Mucosa of descending colon (tissue), 3 donors: ENCODE data around the gene EHMT1. TPM values are rescaled to one million over a fixed set of nuclear protein-coding genes. Genes with fewer than 3 reads are reported as not detected.
A peak's percentile ranks its signal among the peaks of the same experiment; 100 is the strongest.

ENCODE experiments used
- ATAC-seq: fragments of 200-7000 bp; cut with Tn5 transposase; one replicate; pipeline ENCODE4 v1.9.1; 2020; ENCODE audit warnings: mild to moderate bottlenecking, moderate library complexity
- DNase-seq, 3 donors: peaks; one replicate each; pipeline ENCODE4 v3.0.0-alpha.2; 2020
- H3K36me3 ChIP-seq: fragments of 200-600 bp; one replicate; pipeline ENCODE4 v1.8.0; 2021; ENCODE audit warnings: low read depth, mild to moderate bottlenecking
- H3K4me1 ChIP-seq: fragments of 200-600 bp; one replicate; pipeline ENCODE4 v1.8.0; 2021; ENCODE audit warnings: low read depth, mild to moderate bottlenecking
- H3K4me3 ChIP-seq: fragments of 200-600 bp; one replicate; pipeline ENCODE4 v1.8.0; 2021; ENCODE audit warnings: mild to moderate bottlenecking
- H3K9me3 ChIP-seq: fragments of 200-600 bp; one replicate; pipeline ENCODE4 v1.8.0; 2021; ENCODE audit warnings: mild to moderate bottlenecking
- CTCF ChIP-seq: fragments of 200-600 bp; IDR thresholded peaks from one replicate; pipeline ENCODE4 v1.8.0; 2022; ENCODE audit warnings: antibody characterized with exemption, mild to moderate bottlenecking
- intact Hi-C, 2 donors: fragments of 100-400 bp; cut with DNase I in 1 of 2; cut with micrococcal nuclease in 1 of 2; formaldehyde crosslinking; loops; one replicate each; pipeline versions ENCODE4 v1.11.0 to v1.11.1; 2022; cut with DNase I, micrococcal nuclease
- total RNA-seq, 3 donors: library from RNA; stranded (reverse); fragmentation: NEBNext Ultra II Directional in 2 of 3; extraction: Animal tissue kit (Norgen Biotek cat#: 25700) in 2 of 3; gene quantifications; one replicate each; pipeline versions ENCODE4 v1.2.1 to v1.2.4, GENCODE V29; 2021 to 2023
- donor health status: DM: no; HTN: no; CAD: no; lungs with moderate emphysema.
- donor health status: DM: no; HTN: no; CAD: no.
- donor health status: DM: no; HTN: yes; CAD: no.

EHMT1 gene
- total RNA-seq, 3 donors from 2014 or later, result 78.4 to 90.8 (median 83.3) TPM

- Histone ChIP-seq H3K9me3 (no peaks in the 10 kb centered on the region), H3K36me3 (peaks cover 3% of the 10 kb centered on the region), H3K4me3 (no peak overlapping the region), H3K4me1 (peaks cover 3% of the 10 kb centered on the region)
- ATAC-seq (no peak), DNase-seq (peak in 1 of 3 donors; percentile 10)
- no peak for TF ChIP-seq CTCF
- intact Hi-C loops, result no loop called here
These were observed 174.5 kb downstream of the EHMT1 start for GRCh38 chr9:137793196-137793841.

GRCh38 chr9:137795156-137795666 lies 176.4 kb downstream of the EHMT1 start:
- intact Hi-C loops, result no loop called here
- no peak for ATAC-seq
- H3K4me3 ChIP-seq, result no peak overlapping the region
- no peaks in the 10 kb centered on the region for H3K9me3 ChIP-seq
- H3K36me3 ChIP-seq, result peaks cover 3% of the 10 kb centered on the region
- DNase-seq, result peak in 1 of 3 donors; percentile 10
- H3K4me1 ChIP-seq, result no peaks in the 10 kb centered on the region
- no peak for TF ChIP-seq CTCF

- DNase-seq (no peak), ATAC-seq (no peak)
- no peaks in the 10 kb centered on the region for H3K9me3 ChIP-seq
- no peak for TF ChIP-seq CTCF
- no peaks in the 10 kb centered on the region for H3K4me1 ChIP-seq
- intact Hi-C loops, result no loop called here
- peaks cover 3% of the 10 kb centered on the region for H3K36me3 ChIP-seq
- H3K4me3 ChIP-seq, result no peak overlapping the region
These were observed 178.7 kb downstream of the EHMT1 start for GRCh38 chr9:137797206-137798120.

- Histone ChIP-seq H3K4me1 (no peaks in the 10 kb centered on the region), H3K4me3 (no peak overlapping the region), H3K9me3 (no peaks in the 10 kb centered on the region), H3K36me3 (peaks cover 6% of the 10 kb centered on the region)
- ATAC-seq (no peak), DNase-seq (no peak)
- no peak for TF ChIP-seq CTCF
- intact Hi-C loops, result no loop called here
These were observed 179.3 kb downstream of the EHMT1 start for GRCh38 chr9:137798142-137798541.

GRCh38 chr9:137798901-137799629 lies 180.3 kb downstream of the EHMT1 start:
- no peak for TF ChIP-seq CTCF
- ATAC-seq (no peak), DNase-seq (peak in 1 of 3 donors; percentile 12)
- H3K9me3 ChIP-seq, result no peaks in the 10 kb centered on the region
- intact Hi-C loops, result no loop called here
- H3K4me1 ChIP-seq, result no peaks in the 10 kb centered on the region
- no peak overlapping the region for H3K4me3 ChIP-seq
- peaks cover 6% of the 10 kb centered on the region for H3K36me3 ChIP-seq
